ENCODE results near the gene DCLK2. TPM values are rescaled to one million over a fixed set of nuclear protein-coding genes. Genes with fewer than 3 reads are reported as not detected.

The DCLK2 gene
- total and polyA plus RNA-seq, 12 donors: 4.1 to 33.4 (median 16.7) TPM

- no peaks in the 10 kb centered on the region for H3K9me3 ChIP-seq
- H3K27ac ChIP-seq: no peak overlapping the region
- no peaks in the 10 kb centered on the region for H3K27me3 ChIP-seq
- no peak for DNase-seq
- intact Hi-C loops (cut with DNase I): no loop called here
- H3K4me3 ChIP-seq: no peak overlapping the region
- no peak for ATAC-seq
- H3K36me3 ChIP-seq: no peaks in the 10 kb centered on the region
- peaks cover 0 to 7% (median 0%) of the 10 kb centered on the region in 9 donors for H3K4me1 ChIP-seq
- TF ChIP-seq CTCF (IDR thresholded peaks at IDR 0.05): no peak
Observed at GRCh38 chr4:150136481-150136880, 58.2 kb downstream of the DCLK2 start.

- peaks cover 0 to 12% (median 0%) of the 10 kb centered on the region in 9 donors for H3K4me1 ChIP-seq
- no peak overlapping the region for H3K4me3 ChIP-seq
- DNase-seq: no peak
- H3K9me3 ChIP-seq: peaks cover 0 to 17% (median 0%) of the 10 kb centered on the region in 11 donors
- TF ChIP-seq CTCF (IDR thresholded peaks at IDR 0.05): no peak
- H3K27ac ChIP-seq: no peak overlapping the region
- no peaks in the 10 kb centered on the region for H3K27me3 ChIP-seq
- no peak for ATAC-seq
- H3K36me3 ChIP-seq: no peaks in the 10 kb centered on the region
- WGBS, 2 donors: 88 to 93% methylated on average over 4 of the region's 4 CpGs
- intact Hi-C loops (cut with DNase I): no loop called here
Observed at GRCh38 chr4:150139297-150139865, 61.1 kb downstream of the DCLK2 start.

- H3K27ac ChIP-seq: no peak overlapping the region
- intact Hi-C loops (cut with DNase I): no loop called here
- 69 to 70% methylated on average over 5 of the region's 5 CpGs for WGBS, 2 donors
Observed at GRCh38 chr4:150140774-150141400, 62.6 kb downstream of the DCLK2 start.

GRCh38 chr4:150141756-150142155 is 63.5 kb downstream of the DCLK2 start:
- no peaks in the 10 kb centered on the region for H3K27me3 ChIP-seq
- H3K4me1 ChIP-seq: peaks cover 0 to 12% (median 0%) of the 10 kb centered on the region in 9 donors
- no peaks in the 10 kb centered on the region for H3K36me3 ChIP-seq
- H3K27ac ChIP-seq: no peak overlapping the region
- no peak overlapping the region for H3K4me3 ChIP-seq
- TF ChIP-seq CTCF (IDR thresholded peaks at IDR 0.05): no peak
- peaks cover 0 to 19% (median 0%) of the 10 kb centered on the region in 11 donors for H3K9me3 ChIP-seq
- DNase-seq (no peak), ATAC-seq (no peak)
- intact Hi-C loops (cut with DNase I): no loop called here
- WGBS, 2 donors: 71% methylated on average over 2 of the region's 2 CpGs

More at GRCh38 chr4:150140774-150141400, 62.6 kb downstream of the DCLK2 start:
- DNase-seq (no peak), ATAC-seq (no peak)
- no peaks in the 10 kb centered on the region for H3K27me3 ChIP-seq
- H3K9me3 ChIP-seq: peaks cover 0 to 19% (median 0%) of the 10 kb centered on the region in 11 donors
- no peak for TF ChIP-seq CTCF (IDR thresholded peaks at IDR 0.05)
- peaks cover 0 to 12% (median 0%) of the 10 kb centered on the region in 9 donors for H3K4me1 ChIP-seq
- H3K36me3 ChIP-seq: no peaks in the 10 kb centered on the region
- no peak overlapping the region for H3K4me3 ChIP-seq

Measured in heart right ventricle (tissue), 16 donors.